NOMO-1 treated with DMSO at 0.1 percent for 48 hours (cell line): ENCODE data around the gene EBF3.

ENCODE experiments used
- DNase-seq: peaks from one replicate; lab custom pipeline; 2025; ENCODE audit not compliant: unreplicated experiment; lab: John Stamatoyannopoulos, UW

EBF3 gene

DNA sequence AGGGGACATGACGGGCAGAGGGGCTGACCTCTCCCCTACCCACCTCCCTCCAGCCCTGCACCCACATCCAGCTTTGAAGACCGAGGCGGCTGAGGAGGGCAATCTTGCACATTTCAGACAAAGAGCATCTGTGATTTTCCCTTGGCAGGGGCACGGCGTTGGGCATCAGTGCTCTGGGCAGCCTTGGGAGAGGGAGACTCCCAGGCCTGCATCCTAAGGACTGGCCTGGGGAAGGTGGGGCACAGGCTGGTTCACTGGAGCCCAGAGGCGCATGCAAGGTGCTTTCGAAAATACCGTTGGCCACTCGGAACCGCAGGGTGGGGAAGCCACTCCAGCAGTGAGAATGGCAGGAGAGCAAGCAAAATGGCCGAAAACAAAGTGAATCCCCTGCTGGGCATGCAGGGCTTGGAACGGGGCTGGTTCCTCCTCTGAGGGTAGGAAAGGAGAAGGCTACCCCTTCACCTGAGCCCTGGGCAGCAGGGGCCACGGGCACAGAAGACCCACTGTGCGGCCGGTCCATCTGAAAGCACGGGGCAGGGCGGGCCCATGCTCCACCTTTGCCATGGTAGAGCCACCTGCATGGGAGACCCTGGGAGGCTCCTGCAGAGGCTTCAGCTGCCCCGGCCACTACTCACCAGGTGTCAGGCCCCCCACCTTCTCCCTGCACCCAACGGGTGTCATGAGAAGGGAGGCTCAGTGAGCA lies 49.8 kb downstream of the EBF3 start:
- DNase-seq: no peak

- no peak for DNase-seq
These were observed 50.9 kb downstream of the EBF3 start for GRCh38 chr10:129912986-129913695.

- DNase-seq: no peak
These were observed 51.7 kb downstream of the EBF3 start for GRCh38 chr10:129912166-129912917.

- DNase-seq: no peak
These were observed 52.5 kb downstream of the EBF3 start for GRCh38 chr10:129911451-129912165.

DNA sequence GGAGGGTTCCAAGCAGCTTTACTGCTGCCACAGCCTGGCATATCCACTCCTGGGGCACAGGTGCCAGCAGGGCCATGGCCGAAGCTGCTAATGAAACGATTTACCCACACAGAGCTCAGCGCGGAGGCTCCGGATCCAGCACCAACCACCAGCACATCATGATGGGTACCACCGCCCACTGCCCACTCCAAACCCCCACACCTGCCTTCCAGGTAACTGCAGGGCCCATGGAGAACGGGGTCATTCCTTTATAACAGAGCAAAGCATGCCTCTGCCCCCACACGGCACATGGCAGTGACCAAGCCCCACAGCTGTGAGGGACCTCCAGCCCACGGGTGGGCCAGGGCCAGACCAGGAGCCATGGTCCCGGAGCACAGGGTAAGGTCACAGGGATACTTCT lies 53.2 kb downstream of the EBF3 start:
- no peak for DNase-seq

GRCh38 chr10:129909531-129910256 lies 54.4 kb downstream of the EBF3 start:
- no peak for DNase-seq

GRCh38 chr10:129909080-129909479 lies 55.0 kb downstream of the EBF3 start:
- no peak for DNase-seq

DNA sequence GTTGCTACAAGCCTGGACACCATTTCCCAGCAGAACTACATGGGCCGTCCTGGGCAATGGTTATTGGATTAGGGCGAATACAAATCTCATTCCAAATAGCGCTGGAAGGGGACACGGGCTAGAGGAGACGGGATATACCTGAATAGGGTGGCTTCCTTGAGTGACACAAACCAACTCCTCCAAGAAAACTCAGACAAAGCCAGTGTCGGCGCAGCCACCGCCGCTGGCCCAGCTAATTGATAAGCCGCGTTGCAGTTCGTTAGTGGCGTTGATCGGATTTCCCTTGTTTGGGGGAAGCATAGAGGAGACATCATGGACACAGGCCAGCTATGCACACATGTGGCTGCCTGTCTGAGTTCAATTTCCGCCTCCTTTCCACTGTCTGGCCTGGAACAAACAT lies 55.7 kb downstream of the EBF3 start:
- no peak for DNase-seq

- no peak for DNase-seq
These were observed 58.5 kb downstream of the EBF3 start for GRCh38 chr10:129905553-129905952.

- DNase-seq: no peak
These were observed 59.8 kb downstream of the EBF3 start for GRCh38 chr10:129904323-129904722.

DNA sequence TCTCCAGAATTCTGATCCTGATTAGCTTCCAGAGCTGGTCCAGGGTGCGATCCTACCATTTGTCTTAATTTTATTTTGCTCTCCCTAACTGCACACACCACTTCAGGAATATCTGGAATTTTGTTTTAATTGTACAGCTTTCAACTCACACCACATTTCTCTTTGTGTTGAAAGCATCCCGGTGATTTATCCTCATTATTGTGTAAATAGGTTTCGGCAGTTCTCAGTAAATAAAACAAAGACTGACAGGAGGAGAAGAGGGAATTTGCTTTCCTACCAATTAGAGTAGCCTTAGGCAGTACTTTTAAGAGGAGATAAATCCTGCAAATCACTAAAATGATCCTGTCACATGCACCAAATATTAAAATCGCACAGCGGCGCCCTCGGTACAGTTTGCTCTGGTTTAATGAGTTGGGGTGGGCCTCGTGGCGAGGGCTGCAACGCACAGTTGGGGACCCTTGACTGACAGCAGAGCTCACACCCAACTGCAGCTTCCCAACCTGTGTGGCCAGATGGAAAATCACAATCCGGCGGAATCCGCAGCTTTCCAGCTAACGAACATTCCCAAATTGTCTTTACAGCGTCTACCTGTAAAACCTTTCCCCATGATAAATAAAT lies 62.6 kb downstream of the EBF3 start:
- no peak for DNase-seq

- no peak for DNase-seq
These were observed 63.2 kb downstream of the EBF3 start for GRCh38 chr10:129900825-129901224.

DNA sequence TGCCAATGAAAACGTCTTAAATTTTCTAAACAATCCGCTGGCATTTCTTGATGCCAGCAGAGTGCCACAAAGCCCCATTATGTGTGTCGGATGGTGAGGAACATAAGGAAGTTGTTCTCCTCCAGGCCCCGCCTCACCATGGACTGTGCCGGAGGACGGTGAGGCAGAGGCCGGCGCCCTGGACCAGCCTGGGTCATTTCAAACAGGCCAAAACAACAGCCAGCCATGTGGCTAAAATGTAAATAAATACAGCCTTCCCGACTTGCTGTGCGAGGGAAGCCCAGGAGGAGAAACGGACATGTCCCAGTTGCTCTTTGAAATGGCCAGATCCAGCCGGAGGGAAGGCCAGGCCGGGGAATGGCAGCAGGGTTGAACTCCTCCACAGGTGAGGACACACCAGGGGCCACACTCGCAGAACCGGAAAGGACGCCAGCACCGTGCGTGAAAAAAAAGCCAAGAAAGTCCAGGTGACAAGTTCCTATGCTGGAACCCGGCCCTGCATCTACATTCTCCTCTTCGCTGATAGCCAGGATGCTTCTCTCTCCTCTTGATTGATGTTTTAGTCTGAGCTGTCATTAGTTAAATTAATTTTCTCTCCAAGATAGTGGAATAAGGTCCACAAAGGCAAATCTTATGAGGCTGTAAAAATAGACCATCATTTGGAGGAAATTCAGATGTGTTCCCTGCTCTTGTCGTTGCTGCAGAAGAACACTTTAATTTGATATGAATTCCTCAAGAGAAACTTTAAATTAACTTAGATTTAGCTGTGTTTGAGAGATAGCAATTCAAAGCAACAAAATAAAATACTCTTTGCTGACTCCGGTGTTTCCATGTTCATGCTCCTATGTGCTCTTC lies 64.6 kb downstream of the EBF3 start:
- no peak for DNase-seq

GRCh38 chr10:129898706-129899268 lies 65.3 kb downstream of the EBF3 start:
- no peak for DNase-seq

DNA sequence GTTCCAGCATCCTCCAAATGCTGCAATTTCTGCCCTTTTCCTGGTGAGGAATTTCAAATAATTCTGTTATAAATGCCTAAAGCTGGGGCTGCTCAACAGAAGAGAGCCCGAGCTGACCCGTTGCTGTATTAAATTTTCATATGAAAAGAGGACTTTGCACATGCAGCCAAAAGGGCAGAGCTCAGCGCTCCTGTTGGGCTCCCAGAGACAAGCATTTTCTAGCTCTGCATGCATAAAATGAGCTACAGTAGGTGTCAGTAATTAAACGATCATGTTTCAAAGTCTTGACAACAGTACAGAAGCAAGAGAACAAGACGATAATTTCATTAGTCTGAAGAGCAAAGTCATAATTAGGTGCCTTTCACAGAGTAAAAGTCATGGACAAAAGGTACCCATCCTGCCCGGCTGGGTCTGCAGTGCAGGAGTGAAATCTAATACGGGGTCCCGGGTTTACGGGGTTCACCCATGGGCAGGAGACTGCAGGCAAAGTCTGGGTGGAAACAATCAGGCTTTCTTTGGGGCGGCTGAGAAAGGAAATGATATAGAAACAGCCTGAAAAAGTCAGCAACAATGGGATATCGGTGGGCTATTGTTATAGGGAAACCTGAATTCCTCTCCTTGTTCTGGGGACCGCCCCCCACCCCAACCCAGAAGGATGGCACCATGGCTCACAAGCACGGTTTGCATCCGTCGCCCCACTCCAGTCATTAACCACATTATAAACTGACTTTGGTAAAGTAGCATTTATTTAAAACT lies 66.0 kb downstream of the EBF3 start:
- no peak for DNase-seq

GRCh38 chr10:129896860-129897200 lies 67.2 kb downstream of the EBF3 start:
- DNase-seq: no peak

GRCh38 chr10:129896136-129896859 lies 67.8 kb downstream of the EBF3 start:
- no peak for DNase-seq

- no peak for DNase-seq
These were observed 68.3 kb downstream of the EBF3 start for GRCh38 chr10:129895811-129896135.
